Fibroblast of lung (primary cell): ENCODE data around the gene ZBTB17. TPM values are rescaled to one million over a fixed set of nuclear protein-coding genes. Genes with fewer than 3 reads are reported as not detected.

Experiments
- DNase-seq, 2 donors: peaks; one replicate each; pipeline versions ENCODE4 v3.0.0 to v3.0.0-alpha.2; 2010; ENCODE audit warnings: low read depth in 2 of 2
- H2AFZ ChIP-seq: 2 replicates; pipeline ENCODE4 v1.5.1; 2012; ENCODE audit warnings: low read length, control low read depth, inconsistent platforms
- H3K27ac ChIP-seq: 2 replicates; pipeline ENCODE4 v1.5.1; 2011; ENCODE audit warnings: low read length, control low read depth; ENCODE audit not compliant: insufficient read depth
- H3K27me3 ChIP-seq: 2 replicates; pipeline ENCODE4 v1.5.1; 2011; ENCODE audit warnings: mild to moderate bottlenecking, low read length; ENCODE audit not compliant: control insufficient read depth, insufficient read depth
- H3K36me3 ChIP-seq: 2 replicates; pipeline ENCODE4 v1.5.1; 2011; ENCODE audit warnings: low read length; ENCODE audit not compliant: control insufficient read depth, insufficient read depth
- H3K4me1 ChIP-seq: 2 replicates; pipeline ENCODE4 v1.5.1; 2011; ENCODE audit warnings: low read length; ENCODE audit not compliant: control insufficient read depth, insufficient read depth; ENCODE audit errors: extremely low read depth
- H3K4me2 ChIP-seq: 2 replicates; pipeline ENCODE4 v1.5.1; 2011; ENCODE audit warnings: low read length, control low read depth; ENCODE audit not compliant: insufficient read depth; ENCODE audit errors: extremely low read depth
- H3K4me3 ChIP-seq, 4 experiments: fragments of 200-600 bp in 1 of 4; sonication (generic) in 1 of 4; replicated peaks in 1 of 4; 2 replicates each; pipeline ENCODE4 v1.5.1; 2011 to 2016; ENCODE audit warnings: low read length in 4 of 4, low read depth in 3 of 4, mild to moderate bottlenecking in 3 of 4, control low read depth in 2 of 4, inconsistent platforms in 1 of 4, mixed read lengths in 1 of 4; ENCODE audit not compliant: insufficient read depth in 1 of 4; ENCODE audit errors: control extremely low read depth in 1 of 4
- H3K79me2 ChIP-seq: 2 replicates; pipeline ENCODE4 v1.5.1; 2012; ENCODE audit warnings: mild to moderate bottlenecking, low read length, inconsistent platforms; ENCODE audit not compliant: control insufficient read depth, insufficient read depth
- H3K9ac ChIP-seq: 2 replicates; pipeline ENCODE4 v1.5.1; 2011; ENCODE audit warnings: mild to moderate bottlenecking, low read length, control low read depth; ENCODE audit not compliant: insufficient read depth
- H3K9me3 ChIP-seq: 2 replicates; pipeline ENCODE4 v1.5.1; 2012; ENCODE audit warnings: low read depth, low read length; ENCODE audit not compliant: control insufficient read depth, insufficient read depth
- H4K20me1 ChIP-seq: 2 replicates; pipeline ENCODE4 v1.5.1; 2011; ENCODE audit warnings: low read length; ENCODE audit not compliant: control insufficient read depth, insufficient read depth; ENCODE audit errors: extremely low read depth
- CTCF ChIP-seq, 2 donors: IDR thresholded peaks in 1 of 2; conservative IDR thresholded peaks in 1 of 2; 1 replicate in 1 of 2; 2 replicates in 1 of 2; pipeline ENCODE4 v1.5.1; 2011 to 2012; ENCODE audit warnings: low read length in 2 of 2, control low read depth in 1 of 2, inconsistent platforms in 1 of 2, low read depth in 1 of 2, mild to moderate bottlenecking in 1 of 2
- EZH2 ChIP-seq: IDR thresholded peaks from 2 replicates; pipeline ENCODE4 v1.5.1; 2012; ENCODE audit warnings: low read length, control low read depth, mild to moderate bottlenecking; ENCODE audit errors: missing control alignments
- polyA plus RNA-seq, 2 donors: library from polyadenylated mRNA; depleted of rRNA in 1 of 2; stranded (reverse) in 1 of 2; unstranded in 1 of 2; fragments of >200 nt; gene quantifications; 2 replicates each; pipeline ENCODE4 v1.2.1, GENCODE V29; 2011 to 2012; ENCODE audit warnings: missing spikeins in 1 of 2
- total RNA-seq: library from RNA; depleted of rRNA; stranded (reverse); fragments of >200 nt; gene quantifications from 2 replicates; pipeline ENCODE4 v1.2.1, GENCODE V29; 2014

Gene ZBTB17
- total and polyA plus RNA-seq, 2 donors (not counting 1 experiment from before 2014, with no cell fraction given) = 12.6 to 54.3 TPM

- no peaks in the 10 kb centered on the region for H4K20me1 ChIP-seq
- no peak overlapping the region for H3K27ac ChIP-seq
- no peaks in the 10 kb centered on the region for H3K9me3 ChIP-seq
- no peaks in the 10 kb centered on the region for H3K27me3 ChIP-seq
- no peak for DNase-seq
- H3K9ac ChIP-seq = no peak overlapping the region
- H3K4me1 ChIP-seq = peaks cover 31% of the 10 kb centered on the region
- H3K4me2 ChIP-seq = no peak overlapping the region
- no peak overlapping the region for H3K4me3 ChIP-seq
- TF ChIP-seq EZH2 (no peak), CTCF (conservative IDR thresholded peaks at IDR 0.05 in 1 of 2, IDR thresholded peaks at IDR 0.05 in 1 of 2; ENCODE audit: low read depth in 1 of 2, low read length in 2 of 2) (no peak)
- H2AFZ ChIP-seq = no peak overlapping the region
- H3K79me2 ChIP-seq = no peaks in the 10 kb centered on the region
- no peaks in the 10 kb centered on the region for H3K36me3 ChIP-seq
Measured at GRCh38 chr1:16015491-16015890, 39.6 kb upstream of the ZBTB17 start.

- H3K4me2 ChIP-seq = no peak overlapping the region
- H4K20me1 ChIP-seq = no peaks in the 10 kb centered on the region
- no peaks in the 10 kb centered on the region for H3K36me3 ChIP-seq
- no peak overlapping the region for H3K4me3 ChIP-seq
- DNase-seq = no peak
- H3K9me3 ChIP-seq = no peaks in the 10 kb centered on the region
- no peaks in the 10 kb centered on the region for H3K27me3 ChIP-seq
- H3K27ac ChIP-seq = no peak overlapping the region
- H3K9ac ChIP-seq = no peak overlapping the region
- TF ChIP-seq EZH2 (no peak), CTCF (conservative IDR thresholded peaks at IDR 0.05 in 1 of 2, IDR thresholded peaks at IDR 0.05 in 1 of 2; ENCODE audit: low read depth in 1 of 2, low read length in 2 of 2) (no peak)
- H3K79me2 ChIP-seq = no peaks in the 10 kb centered on the region
- no peak overlapping the region for H2AFZ ChIP-seq
- peaks cover 26% of the 10 kb centered on the region for H3K4me1 ChIP-seq
Measured at GRCh38 chr1:16014509-16015482, 38.9 kb upstream of the ZBTB17 start.

GRCh38 chr1:16013908-16014258, 38.0 kb upstream of the ZBTB17 start:
- Histone ChIP-seq H3K4me3 (no peak overlapping the region), H3K79me2 (no peaks in the 10 kb centered on the region), H3K9me3 (no peaks in the 10 kb centered on the region), H3K27ac (no peak overlapping the region), H4K20me1 (no peaks in the 10 kb centered on the region), H3K4me1 (peaks cover 17% of the 10 kb centered on the region), H3K36me3 (no peaks in the 10 kb centered on the region), H3K9ac (no peak overlapping the region), H3K4me2 (no peak overlapping the region), H3K27me3 (no peaks in the 10 kb centered on the region), H2AFZ (no peak overlapping the region)
- TF ChIP-seq CTCF (conservative IDR thresholded peaks at IDR 0.05 in 1 of 2, IDR thresholded peaks at IDR 0.05 in 1 of 2; ENCODE audit: low read depth in 1 of 2, low read length in 2 of 2) (no peak), EZH2 (no peak)
- no peak for DNase-seq
